HepG2 (cell line): Measurements from ENCODE around the gene CARHSP1. TPM values are rescaled to one million over a fixed set of nuclear protein-coding genes. Genes with fewer than 3 reads are reported as not detected.

ENCODE experiments used
- DDIT3 ChIP-seq: sonication (generic); formaldehyde crosslinking; IDR thresholded peaks from 2 replicates; pipeline ENCODE4 v1.4.0; 2020; ENCODE audit warnings: mild to moderate bottlenecking, missing genetic modification reagents
- FOSL2 ChIP-seq: sonication (generic); formaldehyde crosslinking; IDR thresholded peaks from 2 replicates; pipeline ENCODE4 v1.4.0; 2020; ENCODE audit warnings: missing genetic modification reagents
- HMGXB3 ChIP-seq: sonication (generic); formaldehyde crosslinking; IDR thresholded peaks from 2 replicates; pipeline ENCODE4 v1.4.0; 2020; ENCODE audit warnings: missing genetic modification reagents, borderline replicate concordance
- ISL2 ChIP-seq: sonication (generic); formaldehyde crosslinking; IDR thresholded peaks from 2 replicates; pipeline ENCODE4 v1.5.0; 2020; ENCODE audit warnings: missing genetic modification reagents
- MXD4 ChIP-seq: IDR thresholded peaks from 2 replicates; pipeline ENCODE4 v1.6.1; 2016; ENCODE audit warnings: mild to moderate bottlenecking, missing biosample characterization, missing genetic modification reagents
- MXI1 ChIP-seq: IDR thresholded peaks from 3 replicates; pipeline ENCODE4 v1.6.1; 2012; ENCODE audit warnings: low read depth, low read length, inconsistent platforms, borderline replicate concordance
- NFIB ChIP-seq: sonication (generic); formaldehyde crosslinking; IDR thresholded peaks from 2 replicates; pipeline ENCODE4 v1.9.0; 2021; ENCODE audit warnings: missing genetic modification reagents, mild to moderate bottlenecking, borderline replicate concordance
- NR1H2 ChIP-seq: sonication (generic); formaldehyde crosslinking; IDR thresholded peaks from 2 replicates; pipeline ENCODE4 v1.8.1; 2022; ENCODE audit warnings: low read depth, missing genetic modification reagents, borderline replicate concordance
- PTBP1 ChIP-seq: fragments of 200-400 bp; formaldehyde crosslinking; IDR thresholded peaks from 2 replicates; pipeline ENCODE4 v1.6.1; 2018; ENCODE audit warnings: low read length, low read depth; ENCODE audit not compliant: poor library complexity, severe bottlenecking
- SIX4 ChIP-seq: sonication (generic); formaldehyde crosslinking; IDR thresholded peaks from 2 replicates; pipeline ENCODE4 v1.4.0; 2020; ENCODE audit warnings: missing genetic modification reagents
- TARDBP ChIP-seq: sonication (generic); formaldehyde crosslinking; IDR thresholded peaks from 2 replicates; pipeline ENCODE4 v1.8.0; 2022; ENCODE audit warnings: mild to moderate bottlenecking, missing genetic modification reagents
- TERF1 ChIP-seq: sonication (generic); formaldehyde crosslinking; IDR thresholded peaks from 2 replicates; pipeline ENCODE4 v1.8.0; 2022; ENCODE audit warnings: mild to moderate bottlenecking, missing genetic modification reagents, moderate library complexity
- THYN1 ChIP-seq: sonication (generic); formaldehyde crosslinking; IDR thresholded peaks from 2 replicates; pipeline ENCODE4 v1.8.1; 2023; ENCODE audit warnings: low read depth, mild to moderate bottlenecking, moderate library complexity, missing genetic modification reagents, borderline replicate concordance
- TRIM22 ChIP-seq: fragments of 450-650 bp; IDR thresholded peaks from 2 replicates; pipeline ENCODE4 v1.6.1; 2017
- ZBTB2 ChIP-seq: sonication (generic); formaldehyde crosslinking; IDR thresholded peaks from 2 replicates; pipeline ENCODE4 v1.8.0; 2022; ENCODE audit warnings: low read depth, missing genetic modification reagents
- ZFX ChIP-seq: sonication (generic); formaldehyde crosslinking; IDR thresholded peaks from 2 replicates; pipeline ENCODE4 v1.4.0; 2020; ENCODE audit warnings: mild to moderate bottlenecking, low read depth, missing genetic modification reagents, moderate library complexity
- ZKSCAN1 ChIP-seq: fragments of 150-350 bp; IDR thresholded peaks from 2 replicates; pipeline ENCODE4 v1.6.1; 2014; ENCODE audit warnings: low read length
- ZNF138 ChIP-seq: sonication (generic); formaldehyde crosslinking; IDR thresholded peaks from 2 replicates; pipeline ENCODE4 v1.5.0; 2020; ENCODE audit warnings: mild to moderate bottlenecking, low read depth, missing genetic modification reagents
- ZNF552 ChIP-seq: sonication (generic); formaldehyde crosslinking; IDR thresholded peaks from 2 replicates; pipeline ENCODE4 v1.9.0; 2022; ENCODE audit warnings: missing genetic modification reagents, mild to moderate bottlenecking, borderline replicate concordance
- ZNF883 ChIP-seq: sonication (generic); formaldehyde crosslinking; IDR thresholded peaks from 2 replicates; pipeline ENCODE4 v1.5.1; 2020; ENCODE audit warnings: mild to moderate bottlenecking, missing genetic modification reagents; ENCODE audit errors: not compliant biosample characterization
- polyA plus RNA-seq, 8 experiments: library from polyadenylated mRNA; depleted of rRNA in 3 of 8; stranded (reverse) in 7 of 8; unstranded in 1 of 8; fragments of >200 nt; fragmentation: Illumina TruSeq in 4 of 8; extraction: Trizol in 4 of 8; gene quantifications; 2 replicates each; pipeline versions ENCODE4 v1.2.1 to v1.2.3, GENCODE V29; 2011 to 2016; ENCODE audit warnings: low read depth in 4 of 8, missing spikeins in 1 of 8, mixed read lengths in 1 of 8; ENCODE audit not compliant: insufficient read depth in 1 of 8
- total RNA-seq, 5 experiments: library from RNA; depleted of rRNA; stranded (reverse); fragments of >200 nt; fragmentation: Illumina TruSeq; extraction: Trizol; gene quantifications; 2 replicates each; pipeline ENCODE4 v1.2.3, GENCODE V29; 2016; ENCODE audit warnings: low read depth in 1 of 5

CARHSP1 gene
- total and polyA plus RNA-seq, 2 of the 13 experiments (the other 11 are each of a cell fraction or from before 2014, with no cell fraction given), result 173 to 345 TPM

GRCh38 chr16:8885674-8886592 lies 17.1 kb upstream of the CARHSP1 start (continued):
- no peak for TF ChIP-seq TRIM22
- TF ChIP-seq ZFX (CRISPR knock-in tag), result peak; percentile 46
- no peak for TF ChIP-seq ZBTB2 (CRISPR knock-in tag)
- no peak for TF ChIP-seq MXD4
- peak; percentile 47; the same call in 2 of the 3 replicates for TF ChIP-seq MXI1
- no peak; the same call in 1 of the 2 replicates for TF ChIP-seq NR1H2 (CRISPR knock-in tag)
- no peak for TF ChIP-seq TERF1 (CRISPR knock-in tag)
- TF ChIP-seq DDIT3 (CRISPR knock-in tag), result no peak
- no peak for TF ChIP-seq ZNF552 (CRISPR knock-in tag)
- no peak for TF ChIP-seq PTBP1
- no peak; the same call in 1 of the 2 replicates for TF ChIP-seq ZNF138
- 0 out of 2 replicates have a peak, but pooled peaks have one; percentile 33 for TF ChIP-seq TARDBP (CRISPR knock-in tag)
- TF ChIP-seq ISL2 (CRISPR knock-in tag), result peak; percentile 28; the same call in 1 of the 2 replicates
- peak; percentile 51 for TF ChIP-seq ZNF883 (CRISPR knock-in tag)
- TF ChIP-seq HMGXB3 (CRISPR knock-in tag), result no peak
- TF ChIP-seq ZKSCAN1, result no peak
- TF ChIP-seq NFIB, result no peak
- no peak for TF ChIP-seq SIX4 (CRISPR knock-in tag)
- TF ChIP-seq THYN1, result no peak
- TF ChIP-seq FOSL2 (CRISPR knock-in tag), result no peak
